K562 (cell line): Measurements from ENCODE around the gene ZNF837. TPM values are rescaled to one million over a fixed set of nuclear protein-coding genes. Genes with fewer than 3 reads are reported as not detected.

Experiments used
- BHLHE40 ChIP-seq: IDR thresholded peaks from 2 replicates; pipeline ENCODE4 v1.6.1; 2011; ENCODE audit warnings: low read length, improper control_type of control experiment
- C11orf30 ChIP-seq: fragments of 450-650 bp; IDR thresholded peaks from 2 replicates; pipeline ENCODE4 v1.6.1; 2016; ENCODE audit warnings: low read depth, mild to moderate bottlenecking
- FOS ChIP-seq: IDR thresholded peaks from 3 replicates; pipeline ENCODE4 v1.6.1; 2011; ENCODE audit not compliant: insufficient read length; ENCODE audit errors: extremely low read depth
- HCFC1 ChIP-seq: IDR thresholded peaks from 2 replicates; pipeline ENCODE4 v1.6.1; 2012; ENCODE audit warnings: low read depth, low read length, improper control_type of control experiment
- HSF4 ChIP-seq: fragments of 250-450 bp; sonication (Bioruptor Pico); IDR thresholded peaks from 2 replicates; pipeline ENCODE4 v2.1.2; 2022; ENCODE audit warnings: mild to moderate bottlenecking, moderate library complexity, borderline replicate concordance
- KDM4B ChIP-seq, 2 experiments: fragments of 450-650 bp in 1 of 2; sonication (generic) in 1 of 2; IDR thresholded peaks; 2 replicates each; pipeline ENCODE4 v1.6.1; 2016 to 2017; ENCODE audit warnings: borderline replicate concordance in 2 of 2, antibody characterized with exemption in 1 of 2, low read depth in 1 of 2, mild to moderate bottlenecking in 1 of 2
- MBD1 ChIP-seq: fragments of 250-450 bp; sonication (Bioruptor Pico); IDR thresholded peaks from 2 replicates; pipeline ENCODE4 v1.8.0; 2022; ENCODE audit warnings: inconsistent platforms
- NCOA4 ChIP-seq: fragments of 450-650 bp; IDR thresholded peaks from 2 replicates; pipeline ENCODE4 v1.6.1; 2018; ENCODE audit warnings: mild to moderate bottlenecking; ENCODE audit not compliant: partially characterized antibody
- NFIX ChIP-seq: fragments of 250-450 bp; sonication (Bioruptor Pico); IDR thresholded peaks from 2 replicates; pipeline ENCODE4 v1.4.0; 2020; ENCODE audit warnings: low read depth, mild to moderate bottlenecking, moderate library complexity
- NKRF ChIP-seq: fragments of 450-650 bp; IDR thresholded peaks from 2 replicates; pipeline ENCODE4 v1.6.1; 2016; ENCODE audit warnings: borderline replicate concordance
- SIRT6 ChIP-seq: IDR thresholded peaks from one replicate; pipeline ENCODE4 v1.6.1; 2012; ENCODE audit warnings: low read depth, mild to moderate bottlenecking, control low read depth, inconsistent platforms, low read length, moderate library complexity
- SMAD4 ChIP-seq: fragments of 250-450 bp; sonication (Bioruptor Pico); conservative IDR thresholded peaks from 2 replicates; pipeline ENCODE4 v1.8.0; 2021; ENCODE audit warnings: inconsistent platforms, mild to moderate bottlenecking, moderate library complexity
- ZNF184 ChIP-seq: sonication (generic); formaldehyde crosslinking; IDR thresholded peaks from 2 replicates; pipeline ENCODE4 v1.5.0; 2020; ENCODE audit warnings: missing genetic modification reagents
- ZNF384 ChIP-seq: IDR thresholded peaks from 2 replicates; pipeline ENCODE4 v1.6.1; 2012; ENCODE audit warnings: low read depth, low read length, improper control_type of control experiment
- ZNF707 ChIP-seq: fragments of 250-450 bp; sonication (Bioruptor Pico); conservative IDR thresholded peaks from 2 replicates; pipeline ENCODE4 v1.8.0; 2022; ENCODE audit warnings: inconsistent platforms, mild to moderate bottlenecking, moderate library complexity
- polyA plus RNA-seq, 8 experiments: library from polyadenylated mRNA; depleted of rRNA in 4 of 8; stranded (reverse) in 5 of 8; unstranded in 3 of 8; fragments of >200 nt; fragmentation: Nextera tagmentation in 2 of 8; fragmentation: Illumina TruSeq in 1 of 8; extraction: Ambion mirVana in 2 of 8; extraction: Trizol in 1 of 8; gene quantifications; 2 replicates each; pipeline versions ENCODE4 v1.2.1 to v1.2.3, GENCODE V29; 2011 to 2014; ENCODE audit warnings: inconsistent platforms in 1 of 8, missing spikeins in 1 of 8
- total RNA-seq, 7 experiments: library from RNA; depleted of rRNA in 6 of 7; stranded (reverse); fragments of >200 nt in 6 of 7; fragmentation: Illumina TruSeq in 2 of 7; extraction: Trizol in 2 of 7; gene quantifications; 2 replicates each; pipeline versions ENCODE4 v1.2.1 to v1.2.3, GENCODE V29; 2011 to 2021; ENCODE audit warnings: low replicate concordance in 1 of 7
- TF ChIP-seq, protein P1 (sequence below), 2 experiments: fragments of 250-450 bp in 1 of 2; fragments of 450-650 bp in 1 of 2; sonication (Bioruptor Pico) in 1 of 2; IDR thresholded peaks; 2 replicates each; pipeline versions ENCODE4 v1.6.1 to v1.8.0; 2016 to 2021; ENCODE audit warnings: mild to moderate bottlenecking in 2 of 2, moderate library complexity in 2 of 2, missing compliant biosample characterization in 1 of 2, missing genetic modification characterization in 1 of 2
- TF ChIP-seq, protein P2 (sequence below): sonication (generic); formaldehyde crosslinking; IDR thresholded peaks from 2 replicates; pipeline ENCODE4 v1.5.0; 2020; ENCODE audit warnings: missing genetic modification reagents
- TF ChIP-seq, protein P3 (sequence below), 2 experiments: fragments of 450-650 bp in 1 of 2; IDR thresholded peaks; 2 replicates each; pipeline ENCODE4 v1.6.1; 2011 to 2017; ENCODE audit warnings: low read depth in 2 of 2, antibody characterized with exemption in 1 of 2, borderline replicate concordance in 1 of 2, low read length in 1 of 2, mild to moderate bottlenecking in 1 of 2, mixed read lengths in 1 of 2; ENCODE audit not compliant: control insufficient read depth in 1 of 2

ZNF837 gene
- total and polyA plus RNA-seq, 9 of the 15 experiments (the other 6 are each of a cell fraction or from before 2014, with no cell fraction given) = 0.11 to 2.1 (median 0.57) TPM; not detected in 4

- TF ChIP-seq, protein P1, sequence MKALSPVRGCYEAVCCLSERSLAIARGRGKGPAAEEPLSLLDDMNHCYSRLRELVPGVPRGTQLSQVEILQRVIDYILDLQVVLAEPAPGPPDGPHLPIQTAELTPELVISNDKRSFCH (CRISPR knock-in tag; IDR thresholded peaks at IDR 0.05) = no peak
- TF ChIP-seq, protein P1 (tag; IDR thresholded peaks at IDR 0.05) = peak; percentile 92; the same call in 1 of the 2 replicates
- TF ChIP-seq NKRF = peak; percentile 91
- TF ChIP-seq C11orf30 = peak; percentile 99
- TF ChIP-seq KDM4B (IDR thresholded peaks at IDR 0.05; ENCODE audit: borderline replicate concordance in 2 of 2, low read depth in 1 of 2) = peak in 1 of 2 experiments; percentile 93; a peak in 2 of 4 replicates
- TF ChIP-seq ZNF184 = no peak
- TF ChIP-seq MBD1 (CRISPR knock-in tag) = no peak
- TF ChIP-seq NCOA4 = peak; percentile 44
- peak; percentile 80 for TF ChIP-seq SMAD4 (CRISPR knock-in tag)
- TF ChIP-seq, protein P2, sequence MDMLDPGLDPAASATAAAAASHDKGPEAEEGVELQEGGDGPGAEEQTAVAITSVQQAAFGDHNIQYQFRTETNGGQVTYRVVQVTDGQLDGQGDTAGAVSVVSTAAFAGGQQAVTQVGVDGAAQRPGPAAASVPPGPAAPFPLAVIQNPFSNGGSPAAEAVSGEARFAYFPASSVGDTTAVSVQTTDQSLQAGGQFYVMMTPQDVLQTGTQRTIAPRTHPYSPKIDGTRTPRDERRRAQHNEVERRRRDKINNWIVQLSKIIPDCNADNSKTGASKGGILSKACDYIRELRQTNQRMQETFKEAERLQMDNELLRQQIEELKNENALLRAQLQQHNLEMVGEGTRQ (CRISPR knock-in tag) = no peak
- peak; percentile 77 for TF ChIP-seq BHLHE40
- TF ChIP-seq ZNF707 (CRISPR knock-in tag) = no peak
- no peak for TF ChIP-seq SIRT6
- TF ChIP-seq, protein P3, sequence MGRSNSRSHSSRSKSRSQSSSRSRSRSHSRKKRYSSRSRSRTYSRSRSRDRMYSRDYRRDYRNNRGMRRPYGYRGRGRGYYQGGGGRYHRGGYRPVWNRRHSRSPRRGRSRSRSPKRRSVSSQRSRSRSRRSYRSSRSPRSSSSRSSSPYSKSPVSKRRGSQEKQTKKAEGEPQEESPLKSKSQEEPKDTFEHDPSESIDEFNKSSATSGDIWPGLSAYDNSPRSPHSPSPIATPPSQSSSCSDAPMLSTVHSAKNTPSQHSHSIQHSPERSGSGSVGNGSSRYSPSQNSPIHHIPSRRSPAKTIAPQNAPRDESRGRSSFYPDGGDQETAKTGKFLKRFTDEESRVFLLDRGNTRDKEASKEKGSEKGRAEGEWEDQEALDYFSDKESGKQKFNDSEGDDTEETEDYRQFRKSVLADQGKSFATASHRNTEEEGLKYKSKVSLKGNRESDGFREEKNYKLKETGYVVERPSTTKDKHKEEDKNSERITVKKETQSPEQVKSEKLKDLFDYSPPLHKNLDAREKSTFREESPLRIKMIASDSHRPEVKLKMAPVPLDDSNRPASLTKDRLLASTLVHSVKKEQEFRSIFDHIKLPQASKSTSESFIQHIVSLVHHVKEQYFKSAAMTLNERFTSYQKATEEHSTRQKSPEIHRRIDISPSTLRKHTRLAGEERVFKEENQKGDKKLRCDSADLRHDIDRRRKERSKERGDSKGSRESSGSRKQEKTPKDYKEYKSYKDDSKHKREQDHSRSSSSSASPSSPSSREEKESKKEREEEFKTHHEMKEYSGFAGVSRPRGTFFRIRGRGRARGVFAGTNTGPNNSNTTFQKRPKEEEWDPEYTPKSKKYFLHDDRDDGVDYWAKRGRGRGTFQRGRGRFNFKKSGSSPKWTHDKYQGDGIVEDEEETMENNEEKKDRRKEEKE (IDR thresholded peaks at IDR 0.05; ENCODE audit: borderline replicate concordance in 1 of 2, control insufficient read depth in 1 of 2, low read depth in 2 of 2, low read length in 1 of 2) = peak in 1 of 2 experiments; percentile 96; a peak in 2 of 4 replicates
- TF ChIP-seq FOS = no peak
- TF ChIP-seq ZNF384 = no peak
- no peak for TF ChIP-seq NFIX (CRISPR knock-in tag)
- TF ChIP-seq HSF4 (CRISPR knock-in tag) = no peak
- peak; percentile 93 for TF ChIP-seq HCFC1
Measured at GRCh38 chr19:58326914-58327726, 53.7 kb downstream of the ZNF837 start, which contains the start of gene ZSCAN22 (continued).
